ENCODE results near the gene CAPRIN2. TPM values are rescaled to one million over a fixed set of nuclear protein-coding genes. Genes with fewer than 3 reads are reported as not detected.

CAPRIN2 gene
- total RNA-seq, 4 donors from 2014 or later: 6.3 to 21.1 (median 7.2) TPM

- no peaks in the 10 kb centered on the region for H3K9me3 ChIP-seq
- no peaks in the 10 kb centered on the region for H3K36me3 ChIP-seq
- H3K27ac ChIP-seq: no peak overlapping the region
- H3K27me3 ChIP-seq: no peaks in the 10 kb centered on the region
- no peaks in the 10 kb centered on the region for H3K4me1 ChIP-seq
- no peak for DNase-seq
- TF ChIP-seq POLR2A (IDR thresholded peaks at IDR 0.05): no peak
- no peak for TF ChIP-seq CTCF (IDR thresholded peaks at IDR 0.05 in 4 of 5, conservative IDR thresholded peaks at IDR 0.05 in 1 of 5)
- in situ Hi-C loops (cut with MboI; ENCODE audit: low sequenced_read_pairs in 4 of 4) (no loop called here), intact Hi-C loops (cut with DNase I; ENCODE audit: low total_unique reads) (no loop called here)
- no peak overlapping the region for H3K4me3 ChIP-seq
- no peak for ATAC-seq
These were observed 15.1 kb upstream of the CAPRIN2 start for GRCh38 chr12:30769802-30770201.

DNA sequence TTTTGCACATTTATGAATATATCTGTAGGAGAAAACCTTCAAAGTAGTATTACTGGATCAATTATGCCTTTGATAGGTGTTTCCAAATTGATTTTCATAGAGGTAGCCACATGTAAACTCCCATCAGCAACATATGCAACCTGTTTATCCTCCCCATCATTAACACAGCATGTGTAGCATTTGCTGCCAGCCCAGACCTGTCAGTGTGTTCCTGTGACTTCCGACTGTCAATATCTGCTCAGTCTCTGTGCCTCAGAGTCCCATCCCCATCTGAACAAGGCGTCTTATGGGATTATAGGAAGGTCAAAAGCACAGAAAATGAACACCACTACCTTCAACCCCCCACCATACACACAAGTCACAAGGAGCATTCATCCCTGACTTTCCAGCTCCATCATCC is 9.5 kb upstream of the CAPRIN2 start:
- intact Hi-C loops (cut with DNase I; ENCODE audit: low total_unique reads) (no loop called here), in situ Hi-C loops (cut with MboI; ENCODE audit: low sequenced_read_pairs in 4 of 4) (no loop called here)
- no peaks in the 10 kb centered on the region for H3K9me3 ChIP-seq

GRCh38 chr12:30763053-30763452 is 8.3 kb upstream of the CAPRIN2 start:
- Histone ChIP-seq H3K4me3 (no peak overlapping the region), H3K27me3 (no peaks in the 10 kb centered on the region), H3K4me1 (no peaks in the 10 kb centered on the region), H3K36me3 (no peaks in the 10 kb centered on the region), H3K27ac (no peak overlapping the region), H3K9me3 (no peaks in the 10 kb centered on the region)
- in situ Hi-C loops (cut with MboI; ENCODE audit: low sequenced_read_pairs in 4 of 4): no loop called here
- ATAC-seq (no peak), DNase-seq (no peak)
- TF ChIP-seq POLR2A (IDR thresholded peaks at IDR 0.05): no peak
- no peak for TF ChIP-seq CTCF (IDR thresholded peaks at IDR 0.05 in 4 of 5, conservative IDR thresholded peaks at IDR 0.05 in 1 of 5)
- intact Hi-C loops (cut with DNase I; ENCODE audit: low total_unique reads): no loop called here

More for the DNA sequence above, 9.5 kb upstream of the CAPRIN2 start:
- no peaks in the 10 kb centered on the region for H3K4me1 ChIP-seq
- H3K27ac ChIP-seq: no peak overlapping the region
- TF ChIP-seq POLR2A (IDR thresholded peaks at IDR 0.05) (no peak), CTCF (IDR thresholded peaks at IDR 0.05 in 4 of 5, conservative IDR thresholded peaks at IDR 0.05 in 1 of 5) (no peak)
- ATAC-seq (no peak), DNase-seq (no peak)
- H3K27me3 ChIP-seq: no peaks in the 10 kb centered on the region
- H3K4me3 ChIP-seq: no peak overlapping the region
- H3K36me3 ChIP-seq: no peaks in the 10 kb centered on the region

DNA sequence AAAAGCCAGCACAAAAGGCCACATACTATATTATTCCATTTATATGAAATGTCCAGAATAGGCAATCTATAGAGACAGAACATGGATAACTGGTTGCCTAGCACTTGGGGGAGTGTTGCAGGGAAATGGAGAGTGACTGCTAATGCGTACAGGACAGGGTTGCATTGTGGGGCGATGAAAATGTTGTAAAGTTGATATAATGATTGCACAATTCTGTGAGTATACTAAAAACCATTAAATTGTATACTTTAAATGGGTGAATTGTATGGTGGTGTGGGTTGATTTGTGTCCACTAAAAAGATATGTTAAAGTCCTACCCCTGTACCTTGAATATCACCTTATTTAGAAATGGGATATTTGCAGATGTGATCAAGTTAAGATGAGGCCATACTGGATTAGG is 7.0 kb upstream of the CAPRIN2 start:
- TF ChIP-seq CTCF (IDR thresholded peaks at IDR 0.05 in 4 of 5, conservative IDR thresholded peaks at IDR 0.05 in 1 of 5): no peak
- TF ChIP-seq POLR2A (IDR thresholded peaks at IDR 0.05): no peak

DNA sequence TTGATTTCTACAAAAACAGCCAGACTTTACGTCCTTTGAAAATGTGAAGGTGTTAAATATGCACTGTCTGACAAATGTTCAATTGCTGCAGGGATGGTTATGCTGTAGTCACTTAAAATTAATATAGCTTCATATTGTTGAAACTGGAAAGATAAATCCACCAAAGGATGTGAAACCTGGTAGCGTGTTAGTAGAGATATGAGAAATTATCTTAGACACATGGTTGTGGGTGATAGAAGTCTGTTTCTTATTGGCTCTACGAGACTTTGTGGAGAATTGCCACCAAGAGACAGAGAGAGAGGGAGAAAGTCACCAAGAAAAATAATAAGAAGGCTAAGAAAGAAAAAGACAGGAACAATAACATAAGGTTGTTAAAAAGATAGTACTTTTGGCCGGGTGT is 2.6 kb upstream of the CAPRIN2 start:
- H3K36me3 ChIP-seq: no peaks in the 10 kb centered on the region
- in situ Hi-C loops (cut with MboI; ENCODE audit: low sequenced_read_pairs in 4 of 4): loop anchor here in 1 of 4 donors (5.0 kb wide), 1 partner anchor 50 kb away; no protein-coding TSS in a partner anchor
- no peak overlapping the region for H3K4me3 ChIP-seq
- H3K27ac ChIP-seq: no peak overlapping the region
- no peak for DNase-seq
- TF ChIP-seq CTCF (IDR thresholded peaks at IDR 0.05 in 4 of 5, conservative IDR thresholded peaks at IDR 0.05 in 1 of 5) (no peak), POLR2A (IDR thresholded peaks at IDR 0.05) (no peak)
- peaks cover 13 to 21% of the 10 kb centered on the region in 2 donors for H3K4me1 ChIP-seq
- intact Hi-C loops (cut with DNase I; ENCODE audit: low total_unique reads): no loop called here
- no peaks in the 10 kb centered on the region for H3K27me3 ChIP-seq
- no peak for ATAC-seq
- H3K9me3 ChIP-seq: no peaks in the 10 kb centered on the region

More for the DNA sequence above, 7.0 kb upstream of the CAPRIN2 start:
- ATAC-seq: no peak
- intact Hi-C loops (cut with DNase I; ENCODE audit: low total_unique reads): no loop called here
- no peaks in the 10 kb centered on the region for H3K36me3 ChIP-seq
- no peaks in the 10 kb centered on the region for H3K27me3 ChIP-seq
- no peak for DNase-seq
- no peaks in the 10 kb centered on the region for H3K4me1 ChIP-seq
- in situ Hi-C loops (cut with MboI; ENCODE audit: low sequenced_read_pairs in 4 of 4): no loop called here
- no peak overlapping the region for H3K27ac ChIP-seq
- no peak overlapping the region for H3K4me3 ChIP-seq
- no peaks in the 10 kb centered on the region for H3K9me3 ChIP-seq

All from gastrocnemius medialis (tissue), 4 donors.